GM19397 (cell line): ENCODE measurements around the gene ARID5B.

Experiments
- ATAC-seq: cut with Tn5 transposase; IDR thresholded peaks from one replicate; pipeline ENCODE4 v1.9.1; 2021; ENCODE audit warnings: mild to moderate bottlenecking, moderate library complexity; ENCODE audit not compliant: unreplicated experiment

The ARID5B gene

GRCh38 chr10:61986382-61986781 lies 84.9 kb downstream of the ARID5B start:
- no peak for ATAC-seq

GRCh38 chr10:61986788-61987492 lies 85.4 kb downstream of the ARID5B start:
- no peak for ATAC-seq

GRCh38 chr10:61987537-61987936 lies 86.0 kb downstream of the ARID5B start:
- peak; percentile 28 for ATAC-seq

GRCh38 chr10:61987951-61988379 lies 86.5 kb downstream of the ARID5B start:
- ATAC-seq: peak; percentile 96

GRCh38 chr10:61989995-61990760 lies 88.7 kb downstream of the ARID5B start:
- no peak for ATAC-seq

GRCh38 chr10:61990761-61991135 lies 89.2 kb downstream of the ARID5B start:
- ATAC-seq: no peak

GRCh38 chr10:61991166-61991565 lies 89.7 kb downstream of the ARID5B start:
- no peak for ATAC-seq

- no peak for ATAC-seq
Measured at GRCh38 chr10:61992059-61992460, 90.6 kb downstream of the ARID5B start.

GRCh38 chr10:61992671-61993668 lies 91.5 kb downstream of the ARID5B start:
- no peak for ATAC-seq

GRCh38 chr10:61993711-61994401 lies 92.4 kb downstream of the ARID5B start:
- no peak for ATAC-seq

- no peak for ATAC-seq
Measured at GRCh38 chr10:61994405-61995219, 93.1 kb downstream of the ARID5B start.

- no peak for ATAC-seq
Measured at GRCh38 chr10:61995220-61995503, 93.7 kb downstream of the ARID5B start.

- ATAC-seq: no peak
Measured at GRCh38 chr10:61998937-61999336, 97.4 kb downstream of the ARID5B start.

- ATAC-seq: peak; percentile 88
Measured at GRCh38 chr10:62000037-62000603, 98.6 kb downstream of the ARID5B start.

GRCh38 chr10:62000726-62001125 lies 99.2 kb downstream of the ARID5B start:
- ATAC-seq: no peak

- ATAC-seq: no peak
Measured at GRCh38 chr10:62001898-62002297, 100.4 kb downstream of the ARID5B start.

GRCh38 chr10:62002753-62003152 lies 101.3 kb downstream of the ARID5B start:
- no peak for ATAC-seq

- ATAC-seq: no peak
Measured at GRCh38 chr10:62004042-62004441, 102.5 kb downstream of the ARID5B start.

GRCh38 chr10:62005281-62005680 lies 103.8 kb downstream of the ARID5B start:
- no peak for ATAC-seq

- no peak for ATAC-seq
Measured at GRCh38 chr10:62005687-62006086, 104.2 kb downstream of the ARID5B start.
